ENCODE measurements around the gene MAPK6.
A peak's percentile ranks its signal among the peaks of the same experiment; 100 is the strongest.
"Not testable (repeated sequence)": the region's sequence is repeated elsewhere in the genome, so short reads cannot be mapped to it uniquely, and the experiment has no call there.

Gene MAPK6

GRCh38 chr15:52018693-52019393 lies at the start of gene MAPK6:
MAPK6 (plus strand) TSS chr15:52019219; CDS start chr15:52046461, 27,242 bp downstream.
- peak; percentile 68 for DNase-seq (ENCODE audit: low read depth)

GRCh38 chr15:51969728-51970127 lies 49.3 kb upstream of the MAPK6 start:
- DNase-seq (ENCODE audit: low read depth) = no peak

- no peak for DNase-seq (ENCODE audit: low read depth)
These were observed 48.7 kb upstream of the MAPK6 start for GRCh38 chr15:51970132-51970817.

- DNase-seq (ENCODE audit: low read depth) = no peak
These were observed 48.0 kb upstream of the MAPK6 start for GRCh38 chr15:51971032-51971374.

- DNase-seq (ENCODE audit: low read depth) = peak; percentile 90
These were observed 47.5 kb upstream of the MAPK6 start, which contains the start of gene LEO1 for GRCh38 chr15:51971375-51972133. LEO1 (minus strand) TSS chr15:51971778; CDS start chr15:51971745, 33 bp downstream.

GRCh38 chr15:51973220-51973619 lies 45.8 kb upstream of the MAPK6 start:
- DNase-seq (ENCODE audit: low read depth) = no peak

GRCh38 chr15:51973775-51974174 lies 45.2 kb upstream of the MAPK6 start:
- DNase-seq (ENCODE audit: low read depth) = no peak

- peak; percentile 65 for DNase-seq (ENCODE audit: low read depth)
These were observed 36.8 kb upstream of the MAPK6 start for GRCh38 chr15:51982013-51982769.

GRCh38 chr15:51982770-51983103 lies 36.3 kb upstream of the MAPK6 start:
- no peak for DNase-seq (ENCODE audit: low read depth)

GRCh38 chr15:51991141-51991540 lies 27.9 kb upstream of the MAPK6 start:
- DNase-seq (ENCODE audit: low read depth) = no peak

GRCh38 chr15:51992953-51993352 lies 26.1 kb upstream of the MAPK6 start:
- no peak for DNase-seq (ENCODE audit: low read depth)

- no peak for DNase-seq (ENCODE audit: low read depth)
These were observed 16.7 kb upstream of the MAPK6 start for GRCh38 chr15:52002351-52002750.

GRCh38 chr15:52003089-52003488 lies 15.9 kb upstream of the MAPK6 start:
- not testable (repeated sequence) for DNase-seq (ENCODE audit: low read depth)

GRCh38 chr15:52003710-52004109 lies 15.3 kb upstream of the MAPK6 start:
- DNase-seq (ENCODE audit: low read depth) = no peak

GRCh38 chr15:52004806-52005205 lies 14.2 kb upstream of the MAPK6 start:
- no peak for DNase-seq (ENCODE audit: low read depth)

GRCh38 chr15:52005748-52006701 lies 13.0 kb upstream of the MAPK6 start:
- no peak for DNase-seq (ENCODE audit: low read depth)

- no peak for DNase-seq (ENCODE audit: low read depth)
These were observed 12.2 kb upstream of the MAPK6 start for GRCh38 chr15:52006702-52007340.

GRCh38 chr15:52008359-52008697 lies 10.7 kb upstream of the MAPK6 start:
- no peak for DNase-seq (ENCODE audit: low read depth)

GRCh38 chr15:52008698-52009434 lies 10.2 kb upstream of the MAPK6 start:
- no peak for DNase-seq (ENCODE audit: low read depth)

Measured in HS-5 (cell line).